Keratinocyte (primary cell): ENCODE results near the gene GSTM2. TPM values are rescaled to one million over a fixed set of nuclear protein-coding genes. Genes with fewer than 3 reads are reported as not detected.
"Not testable (repeated sequence)": the region's sequence is repeated elsewhere in the genome, so short reads cannot be mapped to it uniquely, and the experiment has no call there.

Source experiments
- DNase-seq: peaks from one replicate; pipeline ENCODE4 v3.0.0-alpha.2; 2011; ENCODE audit warnings: low read depth, missing footprints, low spot score
- FAIRE-seq: peaks from 2 replicates; lab custom pipeline; 2011; peaks lifted over from hg19 to GRCh38; lab: Jason Lieb, UNC
- H2AFZ ChIP-seq: 2 replicates; pipeline ENCODE4 v1.6.0; 2012; ENCODE audit warnings: low read length, control low read depth, inconsistent platforms; ENCODE audit not compliant: control insufficient read depth
- H3K27ac ChIP-seq: 2 replicates; pipeline ENCODE4 v1.5.1; 2011; ENCODE audit warnings: low read length; ENCODE audit not compliant: control insufficient read depth, insufficient read depth
- H3K27me3 ChIP-seq: 3 replicates; pipeline ENCODE4 v1.6.0; 2011; ENCODE audit warnings: low read length; ENCODE audit not compliant: control insufficient read depth, insufficient read depth; ENCODE audit errors: extremely low read depth
- H3K36me3 ChIP-seq, 2 experiments: 2 replicates in 1 of 2; 3 replicates in 1 of 2; pipeline ENCODE4 v1.5.1; 2011; ENCODE audit warnings: low read length in 2 of 2, mild to moderate bottlenecking in 1 of 2; ENCODE audit not compliant: control insufficient read depth in 2 of 2, insufficient read depth in 2 of 2; ENCODE audit errors: extremely low read depth in 1 of 2
- H3K4me1 ChIP-seq: 3 replicates; pipeline ENCODE4 v1.5.1; 2011; ENCODE audit warnings: low read length; ENCODE audit not compliant: control insufficient read depth, insufficient read depth; ENCODE audit errors: extremely low read depth
- H3K4me2 ChIP-seq: 3 replicates; pipeline ENCODE4 v1.6.0; 2011; ENCODE audit warnings: low read depth, low read length; ENCODE audit not compliant: control insufficient read depth, insufficient read depth; ENCODE audit errors: extremely low read depth
- H3K4me3 ChIP-seq, 3 experiments: fragments of 200-600 bp in 1 of 3; sonication (generic) in 1 of 3; 2 replicates in 2 of 3; 3 replicates in 1 of 3; pipeline ENCODE4 v1.5.1; 2011 to 2016; ENCODE audit warnings: low read length in 3 of 3, mild to moderate bottlenecking in 3 of 3, control low read depth in 2 of 3, inconsistent platforms in 1 of 3, low read depth in 1 of 3, mixed read lengths in 1 of 3, mixed run types in 1 of 3, moderate library complexity in 1 of 3; ENCODE audit not compliant: control insufficient read depth in 2 of 3, insufficient read depth in 2 of 3; ENCODE audit errors: extremely low read depth in 1 of 3
- H3K79me2 ChIP-seq: 2 replicates; pipeline ENCODE4 v1.6.0; 2012; ENCODE audit warnings: low read length; ENCODE audit not compliant: control insufficient read depth, insufficient read depth
- H3K9ac ChIP-seq: 3 replicates; pipeline ENCODE4 v1.6.0; 2011; ENCODE audit warnings: low read length; ENCODE audit not compliant: control insufficient read depth, insufficient read depth; ENCODE audit errors: extremely low read depth
- H3K9me1 ChIP-seq: 3 replicates; pipeline ENCODE4 v1.6.0; 2011; ENCODE audit warnings: low read length; ENCODE audit not compliant: control insufficient read depth, insufficient read depth; ENCODE audit errors: extremely low read depth
- H3K9me3 ChIP-seq: 2 replicates; pipeline ENCODE4 v1.5.1; 2012; ENCODE audit warnings: low read depth, low read length; ENCODE audit not compliant: control insufficient read depth
- H4K20me1 ChIP-seq: 3 replicates; pipeline ENCODE4 v1.6.0; 2011; ENCODE audit warnings: low read length; ENCODE audit not compliant: control insufficient read depth, insufficient read depth; ENCODE audit errors: extremely low read depth
- EZH2 ChIP-seq: IDR thresholded peaks from one replicate; pipeline ENCODE4 v1.6.1; 2012; ENCODE audit warnings: inconsistent platforms, mild to moderate bottlenecking, low read length, moderate library complexity
- dilution Hi-C: fragments of 300-500 bp; cut with MboI; formaldehyde crosslinking; loops from one replicate; pipeline ENCODE4 v1.7.0; 2020; ENCODE audit warnings: low sequenced_read_pairs; ENCODE audit not compliant: extremely low pct_ligation_motif_present
- polyA plus RNA-seq, 5 experiments: library from polyadenylated mRNA; depleted of rRNA in 3 of 5; stranded (reverse) in 3 of 5; stranded (forward) in 1 of 5; unstranded in 1 of 5; fragments of >200 nt; gene quantifications; 1 replicate in 1 of 5; 2 replicates in 3 of 5; 3 replicates in 1 of 5; pipeline versions ENCODE4 v1.2.1 to v1.2.3, GENCODE V29; 2011 to 2012; ENCODE audit warnings: missing spikeins in 2 of 5, low read depth in 1 of 5, low replicate concordance in 1 of 5
- TF ChIP-seq, protein P1 (sequence below), 3 experiments: IDR thresholded peaks in 1 of 3; conservative IDR thresholded peaks in 1 of 3; optimal IDR thresholded peaks in 1 of 3; 2 replicates in 2 of 3; 3 replicates in 1 of 3; pipeline versions ENCODE3 to v1.5.1; 2011; ENCODE audit warnings: low read length in 3 of 3, mild to moderate bottlenecking in 3 of 3, moderate library complexity in 2 of 3, control low read depth in 1 of 3, inconsistent platforms in 1 of 3; ENCODE audit not compliant: insufficient read depth in 2 of 3; ENCODE audit errors: extremely low read depth in 1 of 3

Gene GSTM2
- polyA plus RNA-seq, 1 donor (not counting 4 experiments of a cell fraction or from before 2014, with no cell fraction given) = 11.1 TPM

GRCh38 chr1:109677459-109677858 is 9.6 kb downstream of the GSTM2 start:
- FAIRE-seq (no peak), DNase-seq (no peak)
- H4K20me1 ChIP-seq = no peaks in the 10 kb centered on the region
- no peaks in the 10 kb centered on the region for H3K27me3 ChIP-seq
- no peak overlapping the region for H3K9ac ChIP-seq
- dilution Hi-C loops = no loop called here
- H3K4me2 ChIP-seq = no peak overlapping the region
- H3K9me3 ChIP-seq = no peaks in the 10 kb centered on the region
- no peak overlapping the region for H3K27ac ChIP-seq
- H3K4me1 ChIP-seq = no peaks in the 10 kb centered on the region
- H3K4me3 ChIP-seq = no peak overlapping the region
- TF ChIP-seq, protein P1, sequence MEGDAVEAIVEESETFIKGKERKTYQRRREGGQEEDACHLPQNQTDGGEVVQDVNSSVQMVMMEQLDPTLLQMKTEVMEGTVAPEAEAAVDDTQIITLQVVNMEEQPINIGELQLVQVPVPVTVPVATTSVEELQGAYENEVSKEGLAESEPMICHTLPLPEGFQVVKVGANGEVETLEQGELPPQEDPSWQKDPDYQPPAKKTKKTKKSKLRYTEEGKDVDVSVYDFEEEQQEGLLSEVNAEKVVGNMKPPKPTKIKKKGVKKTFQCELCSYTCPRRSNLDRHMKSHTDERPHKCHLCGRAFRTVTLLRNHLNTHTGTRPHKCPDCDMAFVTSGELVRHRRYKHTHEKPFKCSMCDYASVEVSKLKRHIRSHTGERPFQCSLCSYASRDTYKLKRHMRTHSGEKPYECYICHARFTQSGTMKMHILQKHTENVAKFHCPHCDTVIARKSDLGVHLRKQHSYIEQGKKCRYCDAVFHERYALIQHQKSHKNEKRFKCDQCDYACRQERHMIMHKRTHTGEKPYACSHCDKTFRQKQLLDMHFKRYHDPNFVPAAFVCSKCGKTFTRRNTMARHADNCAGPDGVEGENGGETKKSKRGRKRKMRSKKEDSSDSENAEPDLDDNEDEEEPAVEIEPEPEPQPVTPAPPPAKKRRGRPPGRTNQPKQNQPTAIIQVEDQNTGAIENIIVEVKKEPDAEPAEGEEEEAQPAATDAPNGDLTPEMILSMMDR (optimal IDR thresholded peaks at IDR 0.05 in 1 of 3, IDR thresholded peaks at IDR 0.05 in 1 of 3, conservative IDR thresholded peaks at IDR 0.05 in 1 of 3; ENCODE audit: extremely low read depth in 1 of 3, insufficient read depth in 2 of 3, low read length in 3 of 3) = no peak
- TF ChIP-seq EZH2 = no peak
- no peaks in the 10 kb centered on the region for H3K9me1 ChIP-seq
- H3K79me2 ChIP-seq = no peaks in the 10 kb centered on the region
- H3K36me3 ChIP-seq = no peaks in the 10 kb centered on the region
- H2AFZ ChIP-seq = no peak overlapping the region

GRCh38 chr1:109678637-109679036 is 10.8 kb downstream of the GSTM2 start:
- H3K9me1 ChIP-seq, H2AFZ ChIP-seq, FAIRE-seq, H3K27ac ChIP-seq, H3K9me3 ChIP-seq, H3K36me3 ChIP-seq, DNase-seq, H4K20me1 ChIP-seq, H3K4me1 ChIP-seq, dilution Hi-C loops, H3K4me3 ChIP-seq, H3K4me2 ChIP-seq, H3K79me2 ChIP-seq, H3K27me3 ChIP-seq, H3K9ac ChIP-seq: not testable (repeated sequence)

GRCh38 chr1:109684777-109685176 is 16.9 kb downstream of the GSTM2 start:
- FAIRE-seq, H3K36me3 ChIP-seq, H3K4me2 ChIP-seq, H3K27me3 ChIP-seq, H3K9me3 ChIP-seq, dilution Hi-C loops, DNase-seq, H3K27ac ChIP-seq, H3K9me1 ChIP-seq, H3K9ac ChIP-seq, H3K4me3 ChIP-seq, H2AFZ ChIP-seq, H3K79me2 ChIP-seq, H3K4me1 ChIP-seq, H4K20me1 ChIP-seq: not testable (repeated sequence)

- FAIRE-seq, H3K27ac ChIP-seq, H2AFZ ChIP-seq, H3K4me2 ChIP-seq, H3K36me3 ChIP-seq, H3K9ac ChIP-seq, dilution Hi-C loops, H3K27me3 ChIP-seq, H3K9me1 ChIP-seq, H3K79me2 ChIP-seq, H3K4me1 ChIP-seq, H4K20me1 ChIP-seq, DNase-seq, H3K4me3 ChIP-seq, H3K9me3 ChIP-seq: not testable (repeated sequence)
These were observed 17.5 kb downstream of the GSTM2 start for GRCh38 chr1:109685399-109685798.
